Activated naive CD4-positive, alpha-beta T cell treated with anti-CD3 and anti-CD28 coated beads, Interleukin-2, amount 50 U/mL, for 16 hours (primary cell): Measurements from ENCODE around the gene NDUFV1.
A peak's percentile ranks its signal among the peaks of the same experiment; 100 is the strongest.

Source experiments
- DNase-seq: peaks from one replicate; pipeline ENCODE4 v3.0.0-alpha.2; 2020

Gene NDUFV1

DNA sequence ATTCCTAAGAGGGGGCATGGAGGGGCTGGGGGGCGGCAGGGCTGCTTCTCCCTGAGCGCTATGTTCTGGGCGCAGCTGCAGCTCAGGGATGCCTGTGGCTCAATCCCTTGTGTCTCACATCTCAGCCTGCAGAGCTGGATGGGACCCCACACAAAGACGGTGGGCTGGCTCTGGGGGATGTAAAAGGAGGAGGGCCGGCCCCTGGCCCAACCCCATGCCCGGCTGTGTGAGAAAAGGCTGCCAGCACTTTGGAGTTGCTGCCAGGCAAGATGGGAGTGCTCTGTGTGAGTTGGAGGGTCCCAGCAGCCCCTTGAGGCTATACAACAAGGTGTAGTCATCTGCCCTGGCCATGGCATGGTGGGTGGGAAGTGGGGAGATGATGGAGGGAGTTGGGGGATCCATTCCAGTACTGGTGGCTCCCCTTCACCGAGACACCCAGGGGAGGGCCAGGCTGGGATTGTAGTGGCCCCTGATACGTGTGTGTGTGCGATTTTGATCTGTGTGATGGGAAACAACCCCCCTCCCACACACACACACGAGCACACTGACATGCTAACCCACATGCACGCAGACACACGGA, 34.1 kb downstream of the NDUFV1 start:
- DNase-seq = no peak

DNA sequence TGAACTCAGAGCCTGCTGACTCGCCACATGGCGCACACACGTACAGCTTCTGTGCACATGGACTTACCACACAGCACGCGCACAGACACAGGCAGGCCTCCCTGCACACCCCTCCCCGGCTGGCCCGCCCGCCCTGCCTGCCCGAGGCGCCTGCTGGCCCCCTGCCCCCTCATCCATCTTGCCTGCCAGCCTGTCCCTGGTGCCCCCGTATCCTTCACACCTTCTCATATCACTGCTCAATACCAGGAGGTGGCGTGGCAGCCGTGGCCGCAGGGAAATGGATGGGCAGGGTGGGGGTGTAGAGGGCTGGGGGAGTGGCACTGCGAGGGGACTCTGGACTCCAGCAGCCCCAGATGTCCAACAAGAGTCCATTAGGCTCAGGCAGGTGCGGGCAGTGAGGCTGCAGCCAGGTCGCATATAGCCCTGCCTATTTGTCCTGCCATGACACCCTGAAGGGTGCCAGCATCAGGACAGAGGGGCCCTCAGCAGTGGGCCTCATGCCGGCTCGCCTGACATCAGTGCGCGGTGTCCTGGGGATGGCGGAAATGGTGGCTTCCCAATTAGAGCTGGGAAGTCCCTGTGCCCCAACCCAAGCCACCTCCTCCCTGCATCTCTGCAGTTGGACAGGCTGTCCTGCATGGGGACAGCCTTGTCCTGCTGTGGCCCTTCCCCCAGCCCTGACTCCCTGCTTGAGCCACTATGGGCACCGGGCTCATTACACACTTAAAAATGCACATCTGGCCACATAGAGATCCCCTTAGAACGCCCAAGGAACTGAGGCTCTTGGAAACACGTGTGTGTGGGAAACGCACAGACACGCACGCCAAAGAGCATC, 34.8 kb downstream of the NDUFV1 start:
- DNase-seq = no peak

DNA sequence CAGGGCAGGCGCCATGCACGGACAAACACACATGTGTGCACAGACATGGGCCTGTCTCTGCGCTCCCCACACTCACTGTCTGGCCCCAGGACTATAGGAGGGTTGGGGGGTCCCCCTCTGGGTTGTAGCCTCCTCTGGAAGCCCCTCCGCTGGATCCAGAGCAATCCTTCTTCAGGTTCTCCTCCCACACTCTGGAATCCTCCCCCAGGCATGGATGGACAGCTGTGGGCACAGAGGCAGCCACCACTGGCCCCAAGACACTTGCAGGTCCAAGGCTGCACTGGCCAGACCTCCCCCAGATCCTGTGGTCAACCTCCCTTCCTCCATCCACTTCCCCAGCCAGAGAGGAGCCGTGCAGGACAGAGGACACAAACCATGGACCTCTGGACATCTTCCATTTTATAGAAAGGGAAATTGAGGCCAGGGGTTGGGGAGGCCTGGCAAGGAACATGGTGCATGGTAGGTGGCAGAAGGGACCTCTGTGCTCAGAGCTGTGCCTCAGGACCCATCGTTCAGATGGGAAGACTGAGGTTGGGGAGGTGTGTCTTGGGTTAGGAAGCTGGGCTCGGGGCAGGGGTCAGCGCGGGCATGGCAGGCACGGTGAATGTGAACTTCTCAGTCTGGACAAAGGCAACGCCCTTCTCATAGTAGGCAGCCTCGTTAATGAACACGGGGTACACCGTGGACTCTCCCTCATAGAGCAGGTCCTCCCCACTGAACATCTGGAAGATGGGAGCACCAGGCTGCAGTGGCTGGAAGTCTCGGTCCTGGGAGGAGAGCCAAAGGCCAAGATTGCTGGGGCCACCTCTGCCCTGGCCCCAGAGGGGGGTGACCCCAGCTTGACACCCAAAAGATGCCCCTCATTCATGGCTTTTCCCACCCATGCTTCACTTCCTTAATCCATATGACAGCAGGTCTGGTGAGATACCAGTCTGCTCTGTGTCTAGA, 35.7 kb downstream of the NDUFV1 start:
- DNase-seq = no peak

DNA sequence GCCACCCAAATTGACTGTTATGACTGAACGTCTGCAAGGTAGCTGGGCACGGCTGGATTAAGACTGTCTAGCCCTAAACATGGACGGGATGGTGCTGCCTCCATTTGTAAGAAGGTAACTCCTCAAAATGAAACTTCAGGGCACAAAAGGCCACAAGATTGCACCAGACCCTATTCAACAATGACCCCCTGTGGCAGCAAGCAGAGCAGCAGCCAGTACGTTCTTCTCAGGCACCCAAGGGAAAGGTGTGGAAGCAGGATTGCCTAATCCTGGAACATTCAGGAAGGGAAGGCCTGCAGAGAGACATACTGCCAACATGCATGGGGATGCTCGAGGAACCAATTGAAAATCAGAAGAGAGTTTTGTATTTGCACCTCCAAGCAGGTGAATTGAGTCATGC, 37.3 kb downstream of the NDUFV1 start:
- DNase-seq = no peak

DNA sequence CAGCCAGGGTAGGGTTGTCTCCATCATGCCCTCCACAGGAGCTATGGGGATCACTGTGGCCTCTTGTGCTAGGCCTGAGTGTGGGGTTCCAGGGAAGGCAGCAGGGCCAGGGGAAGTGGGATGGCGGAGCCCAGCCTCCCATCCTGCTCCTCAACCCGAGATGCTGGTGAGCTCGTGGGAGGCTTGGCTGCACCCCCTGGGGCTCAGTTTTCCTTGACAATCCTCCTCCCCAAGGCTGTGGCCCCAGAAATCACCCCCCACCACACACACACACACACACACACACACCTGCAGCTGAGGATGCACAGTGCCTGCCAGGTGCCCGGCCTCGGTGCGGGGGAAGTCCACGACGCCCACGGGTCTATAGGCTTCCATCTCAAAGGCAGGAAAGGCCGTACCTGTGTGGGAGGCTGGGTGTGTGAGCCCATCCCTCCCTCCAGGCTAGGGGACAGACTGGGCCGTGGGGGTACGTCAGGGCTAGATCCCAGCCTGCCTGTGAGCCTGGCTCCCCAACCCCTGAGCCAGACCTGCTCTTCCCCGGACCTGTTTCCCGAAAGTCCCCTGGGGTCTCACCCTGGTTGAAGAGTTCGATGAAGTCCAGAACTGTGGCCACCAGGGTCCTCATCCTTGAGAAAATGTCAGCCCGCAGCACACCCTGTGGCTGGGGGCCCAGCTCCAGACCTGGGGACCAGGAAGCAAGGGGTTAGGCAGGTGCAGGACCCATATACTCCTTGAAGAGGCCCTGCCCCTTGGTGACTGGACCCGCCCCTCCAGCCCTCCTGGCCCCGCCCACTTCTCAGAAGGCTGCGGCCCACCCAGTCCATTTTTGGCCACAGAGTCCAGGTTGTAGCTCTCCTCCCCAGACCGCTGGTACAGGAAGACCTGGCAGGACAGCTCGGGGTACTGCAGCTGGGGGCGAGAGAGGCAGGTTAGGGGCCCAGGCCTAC, 38.0 kb downstream of the NDUFV1 start:
- no peak for DNase-seq

DNA sequence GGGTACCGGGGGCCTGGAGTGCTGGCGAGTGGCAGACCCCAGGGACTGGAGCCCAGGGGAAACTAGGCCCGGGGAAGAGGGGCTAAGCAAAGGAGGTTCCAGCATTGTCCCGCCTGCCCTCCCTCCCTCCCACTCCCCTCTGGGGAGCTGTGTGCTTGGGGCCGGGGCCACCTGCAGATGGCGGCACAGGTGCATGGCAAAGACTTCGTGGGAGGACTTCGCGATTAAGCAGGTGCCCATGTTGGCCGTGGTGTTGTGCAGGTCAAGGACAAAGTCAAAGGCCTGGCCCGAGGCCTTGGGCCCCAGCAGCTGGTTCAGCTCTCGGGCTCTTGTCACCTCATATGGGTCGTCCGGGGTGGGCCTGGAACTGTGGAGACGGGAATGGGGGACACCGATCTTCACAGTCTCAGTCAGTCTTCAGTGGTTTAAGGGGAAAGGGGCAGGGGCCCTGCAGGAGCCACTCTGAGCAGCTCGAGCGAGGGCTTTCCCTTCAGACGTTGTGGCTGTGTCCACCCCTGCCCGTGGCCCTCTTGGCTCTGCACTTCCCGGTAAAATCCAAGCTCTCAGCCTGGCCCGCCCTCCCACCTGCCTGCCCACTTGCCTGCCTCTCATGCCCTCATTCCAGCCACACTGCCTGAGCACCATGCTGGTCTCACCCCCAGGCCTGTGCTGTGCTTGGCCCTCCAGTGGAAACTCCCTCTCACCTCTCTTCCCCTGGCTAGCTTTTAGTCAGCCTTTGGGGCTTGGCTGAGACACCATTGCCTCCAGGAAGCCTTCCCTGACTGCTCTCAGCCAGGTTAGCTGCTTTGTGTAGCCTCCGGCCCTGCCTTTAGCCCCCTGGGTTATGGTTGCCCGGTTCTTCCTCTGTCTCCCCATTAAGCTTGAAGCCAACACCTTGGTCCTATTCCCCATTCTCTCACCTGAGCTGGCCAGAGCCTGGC, 39.1 kb downstream of the NDUFV1 start:
- no peak for DNase-seq

DNA sequence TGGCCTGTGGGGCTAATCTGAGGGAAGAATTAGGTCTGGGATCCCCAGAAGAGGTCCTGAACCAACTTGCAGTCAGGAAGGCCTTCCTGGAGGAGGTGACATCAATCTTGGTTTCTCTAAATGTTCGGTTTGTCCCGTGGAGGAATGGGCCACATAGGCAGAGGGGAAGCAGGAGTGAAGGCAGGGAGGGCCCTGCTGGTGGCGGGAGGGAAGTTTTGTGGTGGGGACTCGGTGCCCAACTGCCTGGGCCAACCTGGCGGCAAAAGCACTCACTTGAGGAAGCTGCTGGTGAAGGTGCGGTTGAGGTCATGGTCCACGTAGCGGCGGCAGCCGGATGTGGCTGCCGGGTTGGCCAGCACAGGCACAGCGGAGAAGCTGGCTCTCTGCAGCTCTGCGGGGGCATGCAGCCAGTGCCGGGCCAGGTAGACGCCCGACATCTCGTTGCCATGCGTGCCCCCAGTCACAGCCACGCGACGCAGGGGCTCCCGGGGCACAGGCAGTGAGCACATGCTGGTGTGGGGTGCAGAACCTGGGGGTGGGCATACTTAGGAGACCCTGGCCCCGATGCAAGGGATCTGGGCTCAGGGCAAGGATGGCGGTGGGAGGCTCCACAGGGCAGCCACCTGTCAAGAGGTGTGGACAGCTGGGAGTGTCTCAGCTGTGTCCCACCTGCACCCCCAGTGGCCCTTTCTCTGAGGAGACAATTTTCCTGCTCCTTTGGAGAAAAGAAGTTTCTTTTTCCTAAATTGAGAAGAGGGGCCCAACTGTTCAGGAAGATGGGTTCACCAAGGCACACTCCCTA, 40.0 kb downstream of the NDUFV1 start:
- DNase-seq = no peak

DNA sequence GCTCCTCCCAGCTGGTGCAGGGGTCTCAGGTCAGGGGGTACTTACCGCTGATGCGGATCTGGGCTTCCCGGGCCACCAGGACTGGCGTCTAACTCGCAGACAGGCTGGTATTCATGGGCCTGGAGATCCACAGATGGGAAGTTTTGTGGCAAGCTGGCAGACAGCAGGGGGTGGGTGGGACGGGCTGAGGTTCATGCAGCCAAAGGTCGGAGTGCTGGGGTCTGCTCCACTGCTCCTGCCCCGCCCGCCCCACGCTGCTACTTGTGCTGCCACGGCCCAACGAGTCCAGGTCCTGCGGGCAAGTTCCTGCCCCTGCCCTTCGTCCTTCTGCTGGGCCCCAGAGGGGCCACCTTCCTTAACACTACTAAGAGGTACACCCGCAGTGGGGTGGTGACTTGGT, 40.7 kb downstream of the NDUFV1 start:
- DNase-seq = no peak

DNA sequence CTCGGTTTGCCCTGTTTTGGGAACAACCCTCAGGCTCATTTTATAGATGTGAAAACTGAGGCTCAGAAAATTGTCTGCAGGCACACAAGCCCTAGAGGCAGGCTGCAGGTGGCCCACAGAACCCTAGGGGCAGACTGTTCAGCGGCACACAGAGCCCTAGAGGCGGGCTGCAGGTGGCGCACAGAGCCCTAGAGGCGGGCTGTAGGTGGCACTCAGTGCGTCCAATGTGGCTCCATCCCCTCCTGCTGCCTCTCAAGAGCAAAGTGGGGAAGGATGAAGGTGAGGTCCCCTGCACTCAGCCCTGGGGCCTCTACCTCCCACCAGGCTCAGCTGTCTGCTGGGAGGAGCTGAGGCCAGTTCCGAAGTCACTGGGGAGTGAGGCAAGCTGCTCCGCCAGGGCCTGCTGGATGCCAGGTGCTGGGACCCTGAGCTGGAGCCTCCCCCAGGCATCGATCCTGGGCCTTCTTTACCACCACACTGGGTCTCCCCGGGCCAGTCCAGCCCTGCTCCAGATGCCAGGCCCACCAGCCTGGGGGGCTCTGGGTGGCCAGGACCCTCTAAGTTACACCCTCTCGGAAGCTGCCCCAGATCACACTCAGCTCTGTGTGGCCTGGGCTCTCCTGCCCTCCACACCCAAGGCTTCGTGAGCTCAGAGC, 41.5 kb downstream of the NDUFV1 start:
- DNase-seq = peak; percentile 63

DNA sequence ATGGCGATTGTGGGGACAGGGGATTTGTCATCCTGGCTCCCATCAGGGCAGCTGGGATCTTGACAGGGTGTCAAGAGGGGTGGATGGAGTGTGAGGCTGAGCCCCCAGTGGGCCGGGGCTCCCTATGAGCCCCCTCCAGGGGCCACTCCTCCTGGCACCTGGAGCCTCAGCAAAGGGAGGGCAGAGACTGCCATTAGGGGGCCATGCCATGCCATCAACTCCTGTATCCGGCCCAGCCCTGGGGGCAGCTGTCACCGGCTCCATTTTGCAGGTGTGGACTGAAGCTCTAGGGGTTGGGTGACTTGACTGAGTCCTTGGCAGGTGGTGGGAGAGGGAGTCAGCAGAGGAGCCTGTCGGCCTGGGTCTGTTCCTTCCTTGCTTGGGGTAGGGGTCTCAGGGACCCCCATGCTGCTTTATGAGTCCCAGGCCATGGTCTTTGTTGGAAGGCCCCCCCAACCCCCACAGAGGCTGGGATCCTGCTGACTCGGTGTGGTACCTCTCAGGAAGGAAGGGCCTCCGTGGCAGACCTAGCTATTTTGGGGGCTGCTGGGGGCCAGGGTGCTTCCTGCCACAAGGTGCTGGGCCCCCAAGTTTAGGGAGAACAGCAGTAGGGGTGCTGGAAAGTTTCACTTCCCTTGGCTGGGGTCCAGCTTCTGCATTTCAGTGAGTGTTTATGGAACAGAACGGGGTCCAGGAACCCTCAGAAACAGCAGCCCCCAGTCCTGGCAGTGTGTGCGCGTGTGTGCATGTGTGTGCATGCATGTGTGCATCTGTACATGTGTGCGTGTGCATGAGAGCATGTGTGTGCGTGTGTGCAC, 42.3 kb downstream of the NDUFV1 start:
- no peak for DNase-seq

DNA sequence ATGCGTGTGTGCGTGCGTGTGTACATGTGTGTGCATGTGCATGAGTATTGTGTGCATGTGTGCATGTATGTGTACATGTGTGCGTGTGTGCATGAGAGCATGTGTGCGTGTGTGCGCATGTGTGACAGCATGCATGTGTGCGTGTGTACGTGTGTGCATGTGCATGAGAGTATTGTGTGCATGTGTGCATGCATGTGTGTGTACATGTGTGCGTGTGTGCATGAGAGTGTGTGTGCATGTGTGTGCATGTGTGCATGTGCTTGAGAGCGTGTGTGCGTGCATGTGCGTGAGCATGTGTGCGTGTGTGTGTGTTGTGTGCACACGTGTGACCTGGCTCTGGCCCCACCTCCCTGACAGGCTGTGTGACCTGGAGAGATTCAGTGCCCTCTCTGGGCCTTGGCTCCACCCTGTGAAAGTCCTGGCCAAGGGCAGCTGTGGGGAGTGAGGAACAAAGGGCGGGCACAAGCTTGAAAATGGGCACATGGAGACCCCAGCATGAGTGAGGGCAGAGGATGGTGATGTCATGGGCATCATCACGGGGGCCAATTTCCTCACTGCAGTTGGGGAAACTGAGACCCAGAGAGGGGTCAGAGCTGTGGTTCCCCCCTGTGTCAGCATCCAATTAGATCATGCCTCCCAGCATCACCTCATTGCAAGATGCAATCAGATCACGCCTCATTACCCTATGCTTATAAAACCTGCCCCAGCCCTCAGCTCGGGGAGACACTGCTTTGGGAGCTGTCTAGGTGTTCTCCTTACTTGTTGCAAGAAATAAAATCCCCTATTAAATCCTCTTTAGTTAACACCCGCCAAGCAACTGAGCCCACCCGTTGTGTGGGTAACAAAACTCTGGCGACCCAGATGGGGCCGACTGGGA, 43.1 kb downstream of the NDUFV1 start:
- DNase-seq = no peak

DNA sequence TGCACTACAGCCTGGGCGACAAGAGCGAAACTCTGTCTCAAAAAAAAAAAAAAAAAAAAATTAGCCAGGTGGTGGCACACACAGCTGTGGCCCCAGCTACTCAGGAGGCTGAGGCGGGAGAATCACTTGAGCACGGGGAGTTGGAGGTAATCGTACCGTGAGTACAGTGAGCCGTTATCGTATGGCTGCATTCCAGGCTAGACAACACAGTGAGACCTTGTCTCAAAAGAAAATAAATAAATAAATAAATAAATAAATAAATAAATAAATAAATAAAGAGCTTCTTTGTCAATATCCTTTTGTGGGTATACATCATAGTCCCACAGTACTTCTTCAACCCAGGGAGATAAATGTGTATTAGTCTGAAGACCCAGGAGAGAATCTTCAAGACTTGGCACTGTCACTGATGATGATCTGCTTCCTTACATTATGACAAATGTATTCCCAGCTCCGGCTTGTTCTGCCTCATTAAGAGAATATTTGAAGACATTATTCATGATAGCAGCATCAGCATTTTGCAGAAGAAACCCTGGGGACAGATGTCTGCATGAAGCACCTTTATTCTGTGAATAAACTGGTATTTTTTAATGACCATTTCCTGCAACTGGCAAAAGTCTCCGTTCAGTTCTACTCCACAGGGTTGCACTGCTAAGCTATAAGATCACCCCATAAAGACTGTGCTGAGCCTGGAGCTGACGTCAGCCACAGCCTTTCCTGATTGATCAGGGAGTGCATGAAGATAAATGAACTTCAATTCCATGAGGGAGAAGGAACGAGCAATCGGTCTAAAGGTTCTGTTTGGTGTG, 45.4 kb downstream of the NDUFV1 start:
- DNase-seq = no peak

DNA sequence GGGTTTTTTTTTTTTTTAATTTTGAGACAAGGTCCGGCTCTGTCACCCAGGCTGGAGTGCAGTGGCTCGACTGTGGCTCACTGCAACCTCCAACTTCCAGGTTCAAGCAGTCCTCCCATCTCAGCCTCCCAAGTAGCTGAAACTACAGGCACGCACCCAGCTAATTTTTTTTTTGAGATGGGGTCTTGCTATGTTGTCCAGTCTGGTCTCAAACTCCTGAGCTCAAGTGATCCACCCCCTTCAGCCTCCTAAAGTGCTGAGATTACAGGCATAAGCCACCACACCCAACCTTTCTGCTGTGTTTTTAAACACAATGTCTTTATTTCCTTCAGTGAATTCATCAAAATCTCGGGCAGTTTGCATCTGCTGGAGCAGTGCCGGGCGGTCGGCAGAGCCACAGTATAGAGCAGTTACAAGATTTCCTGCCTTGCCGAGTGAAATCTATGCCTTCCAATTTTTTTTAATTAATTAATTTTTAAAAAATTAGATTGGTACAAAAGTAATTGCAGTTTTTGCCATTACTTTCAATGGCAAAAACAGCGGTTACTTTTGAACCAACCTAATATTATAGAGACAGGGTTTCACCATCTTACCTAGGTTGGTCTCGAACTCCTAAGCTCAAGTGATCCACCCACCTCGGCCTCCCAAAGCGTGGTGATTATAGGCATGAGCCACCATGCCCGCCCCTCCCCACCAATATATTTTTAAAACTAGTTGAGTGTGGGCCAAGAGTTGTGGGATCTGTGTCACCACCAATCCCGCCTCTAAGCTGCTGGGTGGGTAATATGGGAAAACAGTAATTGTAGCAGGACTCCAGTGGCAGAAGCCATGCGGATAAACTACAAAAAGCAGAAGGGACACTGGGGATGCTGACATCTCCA, 46.5 kb downstream of the NDUFV1 start:
- no peak for DNase-seq

DNA sequence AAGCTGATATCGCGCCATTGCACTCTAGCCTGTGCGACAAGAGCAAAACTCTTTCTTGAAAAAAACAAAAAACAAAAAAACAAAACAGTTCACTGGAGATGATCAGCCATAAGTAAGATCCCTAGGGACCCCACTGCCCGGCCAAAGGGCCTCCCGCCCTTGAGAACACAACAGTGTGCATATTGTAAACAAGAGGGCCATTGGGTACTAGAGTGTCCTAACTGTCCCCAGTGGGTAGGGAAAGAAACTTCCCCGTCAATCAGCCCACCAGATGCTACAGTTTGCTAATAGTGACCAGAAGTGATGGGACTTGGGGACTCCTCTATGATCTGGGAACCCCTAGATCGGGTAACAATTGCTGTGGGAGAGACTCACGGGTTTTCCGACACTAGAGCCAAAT, 47.5 kb downstream of the NDUFV1 start:
- no peak for DNase-seq

DNA sequence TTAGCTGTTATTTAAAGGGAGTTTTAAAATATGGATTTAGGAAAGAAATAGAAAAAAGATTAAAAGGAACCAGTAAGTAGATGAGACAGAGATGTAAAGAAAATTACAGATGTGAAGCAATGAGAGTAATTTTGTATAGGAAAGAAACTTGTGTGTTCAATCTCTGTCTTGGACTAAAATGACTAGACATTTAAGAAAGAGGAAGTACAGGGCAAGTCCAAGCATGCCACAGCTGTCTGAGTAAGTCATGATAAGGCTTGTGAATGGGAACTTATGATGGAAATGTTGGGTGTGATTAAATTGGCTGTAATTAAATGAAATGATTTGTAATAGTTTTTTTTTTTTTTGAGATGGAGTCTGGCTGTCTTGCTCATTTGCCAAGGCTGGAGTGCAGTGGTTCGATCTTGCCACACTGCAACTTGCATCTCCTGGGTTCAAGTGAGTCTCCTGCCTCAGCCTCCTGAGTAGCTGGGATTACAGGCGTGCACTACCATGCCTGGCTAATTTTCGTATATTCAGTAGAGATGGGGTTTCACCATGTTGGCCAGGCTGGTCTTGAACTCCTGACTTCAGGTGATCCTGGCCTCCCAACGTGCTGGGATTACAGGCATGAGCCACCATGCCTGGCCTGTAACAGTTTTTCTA, 49.7 kb downstream of the NDUFV1 start:
- no peak for DNase-seq
